NCI-H69 (cell line): ENCODE measurements around the gene RAB6B.

ENCODE experiments used
- DNase-seq: peaks from one replicate; lab custom pipeline; 2025; lab: John Stamatoyannopoulos, UW

The RAB6B gene

DNA sequence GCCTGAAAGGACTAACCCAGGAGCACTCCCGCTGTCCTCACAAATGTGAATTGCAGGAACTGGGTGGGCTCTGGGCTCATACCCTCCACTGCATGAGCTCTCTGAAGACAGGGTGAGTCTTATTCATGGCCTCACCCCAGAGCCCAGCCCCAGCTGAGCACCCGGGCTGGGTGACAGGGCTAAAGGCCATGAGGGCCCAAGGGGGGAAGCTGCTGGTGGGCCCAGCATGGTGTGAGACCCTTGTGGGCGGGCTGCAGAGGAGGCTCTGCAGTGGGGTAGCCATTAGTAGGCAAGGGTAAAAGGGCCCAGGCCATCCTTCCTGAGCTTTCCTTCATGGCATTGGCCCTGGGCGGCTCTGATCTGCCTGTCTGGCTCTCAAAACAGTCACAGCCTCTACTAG, 59.7 kb downstream of the RAB6B start:
- no peak for DNase-seq

DNA sequence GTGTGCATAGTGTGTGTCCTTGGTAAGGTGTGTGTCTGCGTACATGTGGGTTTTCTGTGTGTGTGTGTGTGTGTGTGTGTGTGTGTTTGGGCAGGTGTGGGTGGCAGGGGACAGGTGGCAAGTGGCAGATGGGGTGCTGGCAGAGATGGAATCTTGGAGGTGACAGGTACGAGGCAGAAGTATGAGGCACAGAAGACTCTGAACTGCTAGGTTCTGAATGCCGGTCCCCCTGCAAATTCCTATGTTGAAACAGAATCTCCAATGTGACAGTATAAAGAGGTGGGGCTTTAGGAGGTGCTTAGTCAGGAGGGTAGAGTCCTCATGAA, 60.3 kb downstream of the RAB6B start:
- DNase-seq: no peak

DNA sequence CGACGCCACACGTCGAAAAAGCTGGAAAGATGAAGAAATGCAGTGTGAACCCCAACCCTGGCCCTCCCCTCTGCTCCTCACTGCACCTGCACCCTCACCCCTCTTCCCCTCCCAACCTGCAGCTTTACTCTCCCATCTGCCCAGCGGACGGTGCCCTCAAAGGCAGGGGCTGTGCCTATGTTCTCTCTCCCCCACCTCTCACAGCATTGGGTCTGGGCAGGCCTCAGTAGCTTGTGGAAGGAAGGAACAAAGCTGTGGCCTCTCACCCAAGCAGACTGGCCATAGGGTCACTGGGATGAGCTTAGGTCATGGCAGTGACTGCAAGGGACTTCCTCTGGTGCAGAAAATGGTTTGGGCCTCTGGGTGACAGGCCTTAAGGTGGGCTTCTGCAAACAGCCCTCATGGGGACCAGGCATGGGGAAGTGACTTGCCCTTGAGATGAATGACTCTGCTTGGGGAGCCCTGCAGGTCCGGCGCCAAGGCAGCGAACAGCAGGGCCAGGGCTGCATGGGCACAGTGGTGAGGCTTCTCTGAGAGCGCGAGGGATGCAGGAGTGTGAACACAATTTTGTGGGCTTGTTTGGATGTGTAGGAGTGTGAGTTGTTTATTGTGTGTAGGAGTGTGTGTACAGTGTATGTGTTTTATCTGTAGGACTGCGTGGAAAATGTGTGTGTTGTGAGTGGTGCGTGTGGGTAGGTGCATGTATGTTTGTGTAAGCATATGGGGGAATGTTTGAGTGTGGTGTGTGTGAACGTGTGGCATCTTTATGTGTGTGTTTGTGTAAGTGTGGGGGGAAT, 60.9 kb downstream of the RAB6B start:
- no peak for DNase-seq

DNA sequence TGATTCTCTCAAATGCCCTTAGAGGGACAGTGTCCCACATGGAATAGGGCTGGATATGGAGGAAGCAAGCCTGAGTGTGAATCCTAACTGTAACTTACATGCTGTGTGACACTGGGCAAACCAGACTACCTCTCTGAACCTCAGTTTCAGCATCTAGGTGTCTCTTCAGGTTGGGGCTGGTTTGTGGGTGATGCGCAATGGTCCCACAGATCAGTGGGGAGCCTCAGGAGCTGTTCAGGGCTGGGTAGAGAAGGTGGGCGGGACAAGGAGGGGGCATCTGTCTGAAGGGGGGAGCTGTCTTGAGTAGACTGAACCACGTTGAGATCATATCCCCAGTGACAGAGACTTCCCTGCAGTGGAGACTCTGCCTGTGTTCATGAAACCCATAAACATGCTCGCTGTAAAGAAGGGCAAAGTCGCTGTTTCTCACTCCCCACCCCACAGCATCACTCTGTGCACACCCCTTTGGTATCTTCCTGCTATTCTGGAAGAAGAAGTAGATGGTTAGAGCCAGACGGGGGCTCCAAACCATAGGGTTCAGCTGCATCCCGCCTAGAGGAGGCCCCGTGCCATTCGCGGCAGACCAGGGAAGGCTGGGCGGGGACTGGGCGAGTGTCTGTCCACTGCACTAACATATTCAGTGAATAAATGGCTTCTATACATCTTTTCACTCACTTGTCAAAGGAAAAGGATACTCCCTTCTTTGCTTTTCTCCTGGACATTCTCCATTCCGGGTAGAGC, 61.6 kb downstream of the RAB6B start:
- DNase-seq: no peak

DNA sequence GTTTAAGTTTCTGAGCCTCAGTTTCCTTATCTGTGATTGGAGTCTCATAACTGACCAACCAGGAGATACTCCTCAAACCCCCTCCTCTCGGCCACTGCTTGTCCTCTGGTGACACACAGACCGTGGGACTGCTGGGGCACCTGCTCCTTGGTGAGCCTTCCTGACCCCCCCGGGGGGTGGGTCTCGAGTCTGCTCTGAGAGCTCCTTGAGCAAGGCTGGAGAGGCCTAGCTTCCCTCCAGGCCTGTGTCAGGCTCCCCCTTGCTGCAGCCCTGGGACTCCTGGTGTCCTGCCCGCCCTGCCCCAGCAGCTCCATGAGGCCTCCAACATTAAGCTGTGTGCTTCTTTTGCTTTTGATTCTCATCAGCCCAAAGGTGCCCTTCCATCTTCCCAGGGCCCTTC, 62.4 kb downstream of the RAB6B start:
- no peak for DNase-seq

DNA sequence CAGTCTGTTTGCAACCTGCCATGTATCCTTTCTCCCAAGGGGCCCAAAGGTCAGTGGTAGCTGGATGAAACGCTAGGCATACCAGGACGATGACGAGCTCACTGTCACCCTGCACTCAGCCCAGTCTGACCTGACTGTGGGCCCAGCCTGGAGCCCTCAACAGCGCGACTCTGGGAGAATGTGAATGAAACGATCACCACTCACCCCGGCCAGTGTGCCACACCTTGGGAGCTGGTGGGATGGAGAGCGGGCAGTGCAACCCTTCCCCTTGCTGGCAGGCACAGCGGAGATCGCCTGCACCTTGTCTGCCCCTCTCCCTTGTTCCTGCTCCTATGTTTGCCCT, 62.9 kb downstream of the RAB6B start:
- DNase-seq: no peak

DNA sequence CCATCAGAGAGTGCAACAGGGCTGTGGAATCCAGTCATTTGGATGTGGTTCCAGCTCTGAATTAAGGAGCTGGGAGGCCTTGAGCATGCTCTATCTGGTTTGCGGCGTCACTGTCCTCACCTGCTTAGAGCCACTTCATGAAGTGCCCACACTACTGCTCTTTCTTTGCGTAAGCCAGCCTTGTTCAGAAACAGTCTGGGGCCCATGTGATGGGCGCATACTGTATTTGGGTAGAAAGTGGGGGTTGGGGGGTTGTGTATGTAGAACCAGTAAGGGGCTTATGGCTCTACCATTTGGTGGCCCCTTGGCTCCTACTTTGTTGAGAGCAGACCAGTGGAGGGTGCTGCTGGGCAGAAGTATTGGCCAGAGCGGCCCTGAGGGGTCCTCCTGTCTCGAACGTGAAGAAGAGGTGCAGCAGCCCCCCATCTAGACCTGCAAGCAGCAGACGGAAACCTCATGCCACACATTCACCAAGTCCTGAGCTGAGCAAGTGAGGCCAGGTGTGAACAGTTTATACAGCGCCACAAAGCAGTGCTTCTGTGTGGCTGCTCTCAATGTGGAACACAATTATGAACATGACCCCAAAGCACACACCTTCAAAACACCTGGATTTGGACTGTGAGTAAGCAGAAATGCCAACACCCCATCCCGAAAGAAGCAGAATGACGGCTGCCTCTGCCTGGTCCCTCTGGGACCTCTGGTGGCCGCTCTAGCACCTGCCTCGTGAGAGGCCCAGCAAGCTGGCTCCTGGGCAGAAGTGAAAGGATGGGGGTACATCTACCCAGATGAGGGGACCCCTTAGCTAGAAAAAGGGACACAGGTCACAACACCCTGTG, 63.5 kb downstream of the RAB6B start:
- DNase-seq: no peak

DNA sequence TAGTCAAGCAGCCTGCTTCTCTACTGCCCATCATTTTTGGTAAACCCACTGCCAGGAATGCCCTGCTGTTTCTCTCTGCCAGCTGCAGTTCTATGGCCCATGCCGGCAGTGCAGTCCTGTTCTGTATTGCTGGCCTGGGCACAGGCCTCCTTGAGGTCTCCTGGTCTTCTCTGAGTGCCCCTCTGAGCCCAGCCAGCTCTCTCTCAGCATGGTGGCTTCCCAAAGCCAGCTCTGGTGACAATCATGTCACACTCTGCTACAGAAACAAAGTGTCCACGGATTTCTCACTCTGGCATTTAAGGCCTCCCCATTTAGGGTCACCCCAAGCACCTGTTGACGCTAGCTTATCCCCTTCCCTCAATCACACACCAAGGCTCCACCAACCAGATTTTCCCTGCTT, 65.6 kb downstream of the RAB6B start:
- no peak for DNase-seq

DNA sequence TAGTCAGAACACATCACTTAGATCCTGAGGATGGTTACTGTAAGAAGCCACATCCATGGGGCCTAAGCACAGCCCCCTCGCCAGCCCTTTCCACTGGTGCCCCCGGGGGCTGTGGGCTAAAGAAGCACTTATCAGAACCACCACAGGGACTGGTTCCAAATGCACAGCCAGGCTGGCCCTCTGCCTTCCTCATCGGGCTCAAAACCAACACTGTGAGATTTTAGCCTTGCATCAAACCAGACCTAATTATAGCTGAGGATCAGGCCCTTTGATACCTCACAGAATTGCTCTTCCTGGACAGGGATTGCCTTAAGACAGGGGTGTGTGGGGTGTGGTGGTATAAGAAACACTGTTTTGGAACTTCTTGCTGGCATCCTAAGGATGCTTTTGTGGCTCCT, 66.4 kb downstream of the RAB6B start:
- no peak for DNase-seq

DNA sequence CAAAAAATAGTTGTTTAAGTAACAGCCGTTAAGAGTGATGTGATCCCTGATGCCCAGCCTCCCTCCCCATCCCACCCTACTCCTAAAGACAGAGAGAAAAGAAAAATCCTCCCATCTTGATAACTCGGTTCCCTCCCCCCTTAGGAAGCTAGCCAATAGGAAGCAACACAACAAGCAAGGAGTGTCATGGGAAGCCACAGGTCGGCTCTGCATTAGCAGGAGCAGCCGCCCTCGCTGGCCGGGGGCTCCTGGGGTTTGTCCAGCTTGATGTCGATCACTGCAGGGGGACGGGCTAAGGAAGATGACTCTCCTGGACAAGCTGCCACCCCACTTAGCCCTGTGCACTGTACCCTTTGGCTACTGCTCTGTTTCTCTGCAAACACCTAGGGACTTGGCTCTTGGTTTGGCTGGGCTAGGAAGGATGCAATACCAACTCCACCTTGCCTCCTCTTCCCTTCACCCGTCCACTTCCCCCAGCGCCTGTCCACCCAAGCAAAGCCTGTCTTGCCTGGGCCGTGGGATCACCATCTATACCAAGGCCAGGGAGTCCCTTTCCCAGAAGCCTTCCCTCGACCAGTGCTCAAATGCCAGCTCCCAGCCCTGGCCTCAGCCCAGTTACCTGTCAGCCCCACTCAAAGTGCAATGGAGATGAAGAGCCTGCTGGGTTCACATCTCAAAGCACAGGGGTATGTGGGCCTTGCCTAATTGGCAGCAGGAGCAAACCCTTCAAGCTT, 66.9 kb downstream of the RAB6B start:
- DNase-seq: no peak

DNA sequence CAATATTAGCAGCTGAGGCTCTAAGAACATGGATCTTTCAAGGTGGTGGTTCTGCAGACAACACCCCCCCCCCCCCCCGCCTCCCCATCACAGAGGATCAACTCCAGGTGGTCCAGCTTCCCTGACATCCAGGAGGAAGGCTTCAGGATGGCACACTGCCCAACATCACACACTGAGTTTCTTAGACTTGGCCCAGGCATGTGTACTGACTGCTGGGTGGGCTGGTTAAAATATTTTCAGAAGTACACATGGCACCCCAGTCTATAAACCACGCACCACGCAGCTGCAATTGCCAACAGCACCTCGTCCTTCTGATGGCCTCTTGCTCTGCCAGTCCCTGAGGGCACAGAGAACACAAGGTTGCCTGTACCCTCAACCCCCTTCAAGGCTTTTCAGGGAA, 68.0 kb downstream of the RAB6B start:
- DNase-seq: no peak

DNA sequence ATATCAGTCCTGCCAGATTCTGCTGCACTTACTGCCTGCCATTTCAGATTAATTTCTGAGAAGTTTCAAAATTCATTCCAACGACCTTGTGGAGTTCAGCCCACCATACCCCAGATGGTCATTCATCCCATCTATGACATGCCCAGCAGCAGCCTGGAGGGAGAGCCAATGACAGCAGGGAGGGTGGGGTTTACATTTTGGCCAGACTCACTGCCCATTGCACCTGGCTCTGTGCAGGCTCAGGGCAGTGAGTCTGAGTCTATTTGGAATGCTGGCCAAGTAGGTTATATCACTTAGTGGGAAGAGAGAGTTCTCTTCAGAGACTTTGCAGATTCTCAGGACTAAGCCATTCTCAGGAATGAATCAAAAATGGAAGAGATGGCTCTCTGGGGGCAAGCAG, 68.5 kb downstream of the RAB6B start:
- DNase-seq: no peak

DNA sequence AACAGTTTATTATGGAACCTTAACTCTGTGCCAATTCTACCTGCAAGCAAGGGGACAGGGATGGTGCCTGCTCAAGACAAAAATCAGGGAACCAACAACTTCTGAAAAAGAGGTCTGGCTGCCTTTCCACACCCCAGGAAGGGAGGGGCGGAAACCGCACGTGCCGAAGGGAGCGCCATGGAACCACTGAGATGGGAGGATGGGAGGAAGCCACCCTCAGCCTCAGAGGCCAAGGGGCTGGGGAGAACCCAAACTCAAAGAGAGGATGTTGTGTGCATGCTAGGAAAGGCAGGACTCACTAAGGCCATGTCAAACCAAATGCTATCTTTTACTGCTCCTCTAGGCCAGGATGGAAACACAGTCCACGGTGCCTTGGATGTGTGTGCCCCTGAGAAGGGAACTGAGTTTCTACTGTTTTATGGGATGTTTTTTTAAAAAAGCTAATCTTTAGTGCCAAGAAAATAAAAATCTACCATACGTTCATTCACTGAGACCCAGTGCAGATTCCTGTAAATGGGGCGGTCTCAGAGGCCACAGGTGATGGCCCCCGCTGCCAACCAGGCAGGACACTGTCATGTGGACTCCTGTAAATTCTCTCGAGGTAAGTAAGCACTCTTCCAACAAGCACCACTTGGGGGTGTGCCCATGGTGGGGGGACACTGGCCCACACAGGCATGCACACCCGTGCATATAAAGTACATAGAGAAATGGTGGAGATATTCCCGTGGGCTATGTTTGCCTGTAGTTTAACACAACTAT, 69.5 kb downstream of the RAB6B start:
- DNase-seq: no peak

DNA sequence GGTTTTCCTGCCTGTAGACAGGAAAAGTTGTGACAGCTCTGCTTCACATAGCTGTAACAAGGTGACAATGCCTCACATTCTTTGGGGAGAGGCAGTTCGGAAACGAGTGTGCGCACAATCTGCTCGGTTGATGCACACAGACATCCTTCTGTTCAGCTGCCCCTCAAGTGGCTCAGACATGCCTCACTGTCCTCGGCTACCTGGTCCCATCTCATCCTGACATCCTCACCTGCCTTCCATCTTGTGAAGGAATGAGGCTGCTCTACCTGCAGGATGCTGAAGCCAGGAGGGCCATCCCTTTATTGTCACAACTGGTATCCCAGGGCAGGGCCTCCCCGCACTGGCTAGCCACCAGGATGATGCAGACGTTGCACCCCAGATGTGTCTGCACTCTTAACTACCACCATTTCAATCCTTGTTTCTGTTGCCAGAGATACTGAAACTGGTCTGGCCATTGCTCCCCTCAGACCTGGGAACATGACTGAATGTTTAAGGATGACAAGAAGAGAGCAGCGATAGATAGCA, 70.7 kb downstream of the RAB6B start:
- DNase-seq: no peak

DNA sequence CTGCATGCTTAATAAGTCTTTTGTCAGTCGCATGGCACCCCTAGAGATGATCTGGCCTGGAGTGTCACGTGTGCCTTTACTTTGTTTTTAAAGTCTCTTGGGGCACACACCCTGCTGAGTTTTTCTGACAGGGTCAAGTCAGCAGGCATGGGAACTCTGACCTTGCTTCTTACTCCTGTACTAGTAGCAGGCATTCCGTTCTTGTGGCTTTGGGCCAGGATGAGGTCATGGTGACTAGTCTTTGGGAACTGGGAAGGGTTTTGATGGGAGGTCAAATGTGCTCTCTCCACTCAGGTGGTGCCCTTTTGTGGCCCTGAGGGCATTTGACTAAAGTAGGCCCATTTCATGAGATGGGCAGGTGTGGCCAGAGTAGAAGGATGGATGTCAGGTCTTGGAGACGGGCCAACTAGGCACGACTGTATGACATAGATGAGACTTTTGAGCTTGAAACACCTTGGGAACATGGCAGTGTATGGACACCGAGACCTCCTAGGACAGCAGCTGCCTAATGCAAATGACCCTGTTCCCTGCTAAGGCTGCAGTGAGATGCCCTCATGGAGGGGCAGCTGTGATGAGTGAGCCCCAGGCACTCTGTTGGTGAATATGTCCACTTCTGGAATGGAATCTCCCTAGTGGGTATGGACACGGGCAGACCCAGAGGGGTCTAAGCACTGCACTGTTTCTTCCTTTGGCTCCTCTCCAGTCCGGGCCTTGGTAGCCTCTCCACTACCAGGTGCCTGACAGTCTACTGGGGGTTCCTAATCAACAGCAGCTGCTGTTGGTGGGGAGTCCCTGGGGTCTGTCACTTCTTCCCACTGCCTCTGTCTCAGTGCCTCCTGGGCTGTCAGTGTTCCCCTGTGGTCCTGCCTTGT, 73.7 kb downstream of the RAB6B start:
- DNase-seq: no peak

DNA sequence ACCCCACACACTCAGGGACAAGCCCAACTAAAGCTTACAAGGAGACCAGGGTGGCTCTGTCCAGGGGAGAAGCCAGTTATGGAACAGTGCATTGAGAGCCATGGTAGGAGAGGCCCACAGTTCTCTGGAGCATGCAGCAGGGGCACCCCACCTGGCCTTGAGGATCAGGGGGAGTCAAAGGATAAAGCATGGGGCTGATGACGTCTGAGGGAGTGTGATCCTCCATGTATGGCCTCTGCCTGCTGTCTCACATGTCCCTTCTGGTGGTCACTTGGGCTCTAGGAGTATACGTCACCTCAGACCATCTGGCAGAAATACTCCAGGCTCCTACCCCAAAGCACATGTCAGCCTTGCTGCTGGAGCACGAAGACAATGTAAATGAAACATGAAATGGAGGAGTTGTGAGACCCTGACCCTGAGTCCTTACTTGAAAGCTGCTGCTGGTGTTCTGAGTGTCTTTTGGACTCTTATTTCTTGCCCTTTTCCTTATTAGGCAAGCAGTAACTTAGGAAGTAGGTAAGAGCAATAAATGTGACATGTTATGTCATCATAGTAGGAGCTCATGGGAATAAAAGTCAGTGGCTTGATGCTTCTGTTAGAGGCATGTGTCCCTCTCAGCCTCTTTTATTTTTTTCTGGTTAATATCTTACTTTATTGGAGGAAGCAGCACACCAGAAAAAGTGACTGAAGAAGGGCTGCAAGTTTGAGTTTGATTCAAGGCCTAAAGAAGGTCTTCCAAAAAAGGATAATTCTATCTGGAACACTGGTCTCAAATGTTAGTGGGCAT, 74.6 kb downstream of the RAB6B start:
- DNase-seq: no peak

DNA sequence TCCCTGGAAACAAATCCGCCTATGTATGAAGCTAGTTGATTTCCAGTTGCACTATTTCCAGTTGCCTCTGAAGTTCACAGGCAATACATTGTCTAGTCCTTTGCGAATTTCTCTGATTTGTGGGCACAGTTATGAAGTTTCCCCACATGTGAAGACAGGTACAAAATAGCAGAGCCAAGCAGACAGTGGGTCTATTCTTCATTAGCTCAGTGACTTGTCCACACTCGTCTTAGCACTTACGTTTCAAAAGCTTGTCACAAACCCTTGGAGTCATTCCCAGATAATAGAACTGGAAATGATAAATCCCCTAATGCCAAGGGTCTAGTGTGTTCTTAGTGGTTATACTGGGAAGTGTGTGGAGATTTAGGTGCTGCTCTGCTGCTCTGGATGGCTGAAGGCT, 75.6 kb downstream of the RAB6B start:
- no peak for DNase-seq

DNA sequence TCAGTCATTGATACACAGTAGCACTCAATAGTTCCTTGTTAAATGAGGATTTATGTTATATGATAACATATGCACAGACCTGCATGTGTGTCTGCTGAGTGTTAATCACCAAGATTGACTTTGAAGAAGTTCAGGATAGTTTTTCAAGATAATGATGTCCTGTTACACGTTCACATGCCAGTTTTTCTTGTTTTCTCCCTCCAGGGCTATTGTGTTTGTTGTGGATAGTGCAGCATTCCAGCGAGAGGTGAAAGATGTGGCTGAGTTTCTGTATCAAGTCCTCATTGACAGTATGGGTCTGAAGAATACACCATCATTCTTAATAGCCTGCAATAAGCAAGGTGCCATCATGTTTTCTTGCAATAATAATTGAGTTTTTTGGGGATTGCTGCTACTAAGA, 80.3 kb downstream of the RAB6B start:
- DNase-seq: no peak

DNA sequence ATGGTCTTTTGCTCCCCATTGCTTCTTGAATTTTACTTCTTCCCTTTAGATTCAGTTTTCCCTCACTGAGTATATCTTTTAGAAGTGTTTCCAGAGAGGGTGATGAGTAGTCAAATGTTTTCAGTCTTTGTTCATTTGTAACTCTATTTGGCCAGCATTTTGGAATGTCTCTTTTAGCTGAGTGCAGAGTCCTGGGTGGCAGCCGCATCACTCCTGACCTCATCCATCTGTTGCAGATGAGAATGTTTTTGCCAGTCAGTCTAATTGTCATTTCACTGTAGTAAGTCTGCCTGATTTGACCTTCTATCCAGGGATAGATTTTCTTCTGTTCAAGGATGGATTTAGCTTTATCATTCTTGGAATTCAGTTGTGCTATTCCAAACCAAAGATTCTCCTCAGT, 82.8 kb downstream of the RAB6B start:
- no peak for DNase-seq
